GM18858 (cell line): Measurements from ENCODE around the gene COL6A5.
"Not testable (repeated sequence)": the region's sequence is repeated elsewhere in the genome, so short reads cannot be mapped to it uniquely, and the experiment has no call there.

Experiments
- ATAC-seq: cut with Tn5 transposase; IDR thresholded peaks from one replicate; pipeline ENCODE4 v1.9.1; 2021; ENCODE audit not compliant: unreplicated experiment

The COL6A5 gene

GRCh38 chr3:130386604-130387263, 41.3 kb downstream of the COL6A5 start:
- ATAC-seq, result no peak

DNA sequence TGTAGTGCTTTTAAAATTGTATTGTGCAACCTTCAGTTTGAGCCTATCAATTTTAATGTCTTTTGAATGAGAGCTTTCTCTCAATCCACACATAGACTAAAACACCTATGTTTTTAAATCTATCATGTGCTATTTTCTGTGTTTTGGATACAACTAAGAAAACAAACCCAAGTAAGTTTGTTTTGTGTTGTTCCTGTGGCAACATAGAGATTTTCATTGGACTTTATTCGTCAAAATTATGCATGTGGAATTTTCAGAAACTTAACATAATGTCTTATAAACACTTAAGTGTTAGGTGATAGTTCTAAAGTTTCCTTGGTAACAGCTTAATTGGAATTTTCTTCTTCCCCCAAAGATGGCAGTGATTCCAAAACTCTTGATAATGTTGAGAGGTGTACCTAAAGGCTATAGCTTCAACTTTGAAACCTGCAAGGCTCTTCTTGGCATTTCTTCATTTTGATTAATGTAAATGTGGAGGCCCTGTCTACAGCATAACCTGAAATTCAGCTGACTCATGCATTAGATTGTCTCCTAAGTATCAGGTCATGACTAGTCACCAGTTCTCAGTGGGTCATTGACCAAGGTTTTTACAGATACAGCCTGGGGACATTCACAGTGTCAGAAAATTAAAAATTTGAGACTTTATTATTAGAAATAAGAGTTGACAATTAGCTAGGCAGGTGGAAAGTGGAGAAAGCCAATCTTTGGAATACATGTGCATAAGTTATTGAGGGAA, 44.4 kb downstream of the COL6A5 start:
- ATAC-seq, result no peak

- ATAC-seq, result no peak
Observed at GRCh38 chr3:130392266-130392665, 46.8 kb downstream of the COL6A5 start.

DNA sequence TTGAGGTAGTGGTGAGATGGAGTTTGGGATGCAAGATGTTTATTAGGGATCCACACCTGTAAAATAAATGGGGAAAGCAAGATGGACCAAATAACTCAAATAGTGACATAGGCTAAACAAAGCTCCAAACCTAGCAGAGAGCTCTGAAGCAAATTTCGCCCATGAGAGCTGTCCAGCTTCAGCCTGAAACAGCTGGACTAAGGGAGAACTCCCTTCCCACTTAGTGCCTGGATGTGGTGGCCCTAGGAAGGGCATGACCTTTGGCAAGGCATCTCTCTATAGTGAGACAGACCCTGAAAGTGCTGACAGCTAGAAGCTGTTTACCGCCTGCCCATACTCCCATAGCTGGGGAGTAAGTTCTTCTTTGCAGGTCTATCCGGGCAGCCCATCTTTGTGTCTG, 48.1 kb downstream of the COL6A5 start:
- ATAC-seq, result no peak

DNA sequence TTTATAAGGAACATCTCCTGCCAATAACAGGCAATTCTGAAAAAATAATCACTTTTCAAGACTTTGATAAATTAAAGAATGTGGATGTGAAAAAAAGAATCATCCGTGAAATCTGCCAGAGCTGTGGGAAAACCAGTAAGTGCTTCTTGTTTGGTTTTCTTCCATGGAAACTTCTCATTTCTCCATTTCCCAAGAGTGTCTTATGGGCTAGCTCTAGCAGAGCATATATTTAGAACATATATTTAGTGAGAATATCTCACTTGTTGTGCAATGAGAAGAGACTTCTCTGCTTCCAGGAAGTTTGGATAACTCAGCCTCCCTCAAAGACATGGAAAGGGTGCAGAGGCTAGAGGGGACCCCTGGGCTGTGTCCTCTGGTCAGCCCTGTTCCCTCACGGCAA, 49.9 kb downstream of the COL6A5 start:
- ATAC-seq, result no peak

DNA sequence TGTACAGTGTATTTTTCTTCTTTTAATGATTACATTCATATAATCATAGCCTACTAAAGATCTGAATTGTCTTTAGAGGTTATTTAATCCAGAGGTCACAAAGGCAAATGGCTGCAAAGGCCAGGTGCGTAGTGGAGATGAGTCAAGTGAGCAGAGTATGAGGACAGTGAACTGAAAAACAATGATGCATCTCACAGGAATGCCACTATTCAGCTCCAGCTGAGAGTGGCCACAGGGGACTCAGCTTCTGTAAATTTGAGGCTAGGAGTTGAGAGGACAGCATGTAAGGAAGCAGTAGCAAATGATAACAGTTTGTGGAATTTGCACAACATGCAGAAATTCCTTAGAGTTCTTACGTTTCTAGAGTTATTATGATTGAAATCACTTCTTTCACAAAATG, 50.4 kb downstream of the COL6A5 start:
- no peak for ATAC-seq

- ATAC-seq, result no peak
Observed at GRCh38 chr3:130404401-130404800, 58.9 kb downstream of the COL6A5 start.

GRCh38 chr3:130405956-130406355, 60.5 kb downstream of the COL6A5 start:
- no peak for ATAC-seq

DNA sequence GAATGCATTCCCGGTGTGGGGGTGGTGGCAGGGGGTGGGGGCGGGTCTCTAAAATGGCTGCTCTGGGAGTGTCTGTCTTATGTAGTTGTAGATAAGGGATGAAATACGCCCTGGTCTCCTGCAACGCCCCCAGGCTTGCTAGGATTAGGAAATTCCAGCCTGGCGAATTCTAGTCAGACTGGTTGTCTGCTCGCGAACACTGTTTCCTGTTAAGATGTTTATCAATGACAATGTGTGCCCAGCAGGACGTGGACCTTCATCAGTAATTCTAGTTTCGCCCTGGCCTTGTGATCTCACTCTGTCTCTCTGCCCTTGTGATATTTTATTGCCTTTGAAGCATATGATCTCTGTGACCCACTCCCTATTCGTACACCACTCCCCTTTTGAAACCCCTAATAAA, 62.8 kb downstream of the COL6A5 start:
- ATAC-seq, result not testable (repeated sequence)

- ATAC-seq, result no peak
Observed at GRCh38 chr3:130411320-130411719, 65.8 kb downstream of the COL6A5 start.

GRCh38 chr3:130412991-130413560, 67.6 kb downstream of the COL6A5 start:
- no peak for ATAC-seq

GRCh38 chr3:130414457-130414856, 69.0 kb downstream of the COL6A5 start:
- ATAC-seq, result no peak

DNA sequence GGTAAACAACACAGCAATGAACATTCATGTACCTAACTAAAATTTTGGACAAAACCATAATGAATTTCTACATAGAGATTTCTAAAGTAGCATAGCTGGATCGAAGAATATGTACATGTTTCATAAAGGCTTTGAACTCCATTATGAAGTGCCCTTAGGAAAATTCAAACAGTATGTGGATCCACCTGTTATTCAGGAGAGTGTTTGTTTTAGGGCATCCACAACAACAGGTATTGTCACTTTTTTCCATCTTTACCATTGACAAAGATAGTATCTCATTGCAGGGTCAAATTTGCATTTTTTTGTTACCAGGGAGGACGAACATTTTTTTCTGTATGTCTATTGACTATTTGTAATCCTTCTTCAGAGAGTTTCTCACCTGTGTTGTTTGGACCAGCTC, 75.0 kb downstream of the COL6A5 start:
- ATAC-seq, result no peak

- no peak for ATAC-seq
Observed at GRCh38 chr3:130423064-130423463, 77.6 kb downstream of the COL6A5 start.

DNA sequence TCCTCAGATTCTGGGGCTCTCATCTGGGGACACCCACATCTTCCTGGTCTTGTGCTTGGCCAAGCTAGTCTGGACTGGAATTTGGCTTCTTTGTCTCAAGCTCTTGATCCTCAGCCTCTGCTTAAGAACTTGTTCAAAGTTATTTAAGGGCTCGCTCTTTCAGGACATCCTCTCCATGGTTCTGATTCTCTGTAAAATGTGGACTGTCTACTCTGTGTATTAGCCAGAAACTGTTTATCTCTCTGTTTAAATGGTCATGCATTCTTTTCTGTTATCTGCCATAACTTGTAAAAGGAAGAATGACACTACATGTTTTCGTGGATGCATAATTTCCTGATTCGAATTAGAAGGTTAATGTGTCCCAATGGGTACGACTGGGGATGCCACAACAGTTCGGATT, 79.4 kb downstream of the COL6A5 start:
- ATAC-seq, result no peak

GRCh38 chr3:130425484-130425883, 80.0 kb downstream of the COL6A5 start:
- no peak for ATAC-seq

DNA sequence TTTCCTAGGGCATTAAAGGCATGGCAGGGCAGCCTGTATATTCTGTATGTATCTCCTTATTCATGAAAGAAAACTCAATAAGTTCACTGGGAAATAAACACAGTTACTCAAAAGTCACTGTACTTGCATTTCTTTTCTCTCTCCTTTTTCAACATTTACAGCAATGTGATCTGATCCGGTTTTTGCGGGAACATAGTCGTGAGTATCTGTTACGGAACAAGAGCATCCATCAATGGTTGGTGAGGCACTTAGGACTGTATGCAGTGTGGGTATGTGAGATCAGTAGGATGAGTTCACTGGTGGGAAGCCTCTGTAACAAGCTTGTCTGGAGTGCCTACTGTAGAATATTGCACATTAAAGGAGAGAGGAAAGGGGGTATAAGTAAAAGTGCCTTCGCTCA, 80.7 kb downstream of the COL6A5 start:
- no peak for ATAC-seq

DNA sequence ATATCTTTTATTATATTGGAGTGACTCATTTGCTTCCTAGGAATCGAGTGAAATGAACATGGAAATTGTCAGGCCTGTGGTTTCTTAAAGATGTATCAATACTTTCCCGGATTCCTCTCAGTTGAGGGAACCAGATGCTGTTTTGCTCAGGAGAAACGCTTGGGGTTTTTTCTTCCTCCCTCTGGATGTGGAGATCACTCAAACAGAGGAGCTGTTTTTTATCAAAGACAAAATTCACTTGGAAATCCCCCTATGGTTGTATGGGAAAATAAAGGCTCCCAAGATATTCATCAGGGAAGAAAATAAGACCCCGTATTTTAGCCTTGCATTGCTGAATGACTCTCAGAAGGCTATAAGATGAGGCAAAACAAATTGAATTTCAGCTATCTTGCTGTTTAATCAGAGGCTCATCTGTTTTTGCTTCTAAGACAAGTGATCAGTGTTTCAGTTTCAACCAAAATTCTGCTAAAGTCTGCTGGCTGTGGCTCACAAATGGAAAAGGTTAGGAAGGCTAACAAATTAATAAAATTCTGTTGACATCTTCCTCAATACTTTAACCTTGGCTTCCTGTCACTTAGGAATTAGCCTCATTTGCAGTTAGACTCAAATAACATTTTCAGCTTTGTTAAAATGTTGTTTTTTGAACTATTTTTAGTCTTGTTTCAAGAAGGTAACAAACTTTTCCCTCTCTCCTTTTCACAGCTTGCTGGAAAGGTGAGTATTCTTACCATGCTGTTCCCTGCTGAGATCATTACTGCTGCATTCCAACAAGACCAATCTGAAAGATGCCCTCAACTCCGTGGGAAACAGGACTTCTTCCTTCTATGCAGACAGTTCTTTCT, 83.6 kb downstream of the COL6A5 start:
- no peak for ATAC-seq

- no peak for ATAC-seq
Observed at GRCh38 chr3:130429713-130430023, 84.2 kb downstream of the COL6A5 start.

DNA sequence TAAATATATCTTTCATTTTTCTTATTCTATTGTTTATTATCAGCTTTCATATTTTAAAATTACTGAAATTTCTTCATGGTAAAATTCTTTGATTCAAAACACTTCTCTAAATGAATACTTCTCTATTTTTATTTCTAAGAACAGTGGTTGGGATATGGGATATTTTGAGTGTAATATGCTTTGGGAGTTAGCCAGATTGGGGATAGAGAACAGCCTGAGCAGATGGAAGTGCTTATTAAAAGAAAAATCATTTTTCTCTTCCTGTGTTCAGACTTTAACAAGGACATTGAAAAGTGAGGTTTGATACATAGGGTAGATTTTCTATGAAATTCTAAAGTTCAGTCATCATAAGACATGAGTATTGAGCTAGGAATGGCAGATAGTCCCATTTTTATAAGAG, 84.8 kb downstream of the COL6A5 start:
- ATAC-seq, result no peak

GRCh38 chr3:130432086-130432485, 86.6 kb downstream of the COL6A5 start:
- ATAC-seq, result not testable (repeated sequence)

GRCh38 chr3:130433306-130433705, 87.8 kb downstream of the COL6A5 start:
- ATAC-seq, result no peak
